Stimulated activated CD8-positive, alpha-beta memory T cell treated with anti-CD3 and anti-CD28 coated beads, Interleukin-12 subunit alpha, Interleukin-12 subunit beta, amount 100 ng/mL, for 4 hours (primary cell): ENCODE results near the gene LHFPL3.
"Not testable (repeated sequence)": the region's sequence is repeated elsewhere in the genome, so short reads cannot be mapped to it uniquely, and the experiment has no call there.

Experiments used
- DNase-seq: peaks from one replicate; pipeline ENCODE4 v3.0.0-alpha.2; 2020; ENCODE audit warnings: low read depth

The LHFPL3 gene

GRCh38 chr7:104695563-104695962 lies 367.2 kb downstream of the LHFPL3 start:
- no peak for DNase-seq

GRCh38 chr7:104700336-104700735 lies 371.9 kb downstream of the LHFPL3 start:
- no peak for DNase-seq

GRCh38 chr7:104721027-104721426 lies 392.6 kb downstream of the LHFPL3 start:
- DNase-seq, result not testable (repeated sequence)

- DNase-seq, result no peak
These were observed 394.6 kb downstream of the LHFPL3 start for GRCh38 chr7:104723001-104723400.

GRCh38 chr7:104758504-104758903 lies 430.1 kb downstream of the LHFPL3 start:
- DNase-seq, result no peak

- no peak for DNase-seq
These were observed 433.5 kb downstream of the LHFPL3 start for GRCh38 chr7:104761892-104762291.

- no peak for DNase-seq
These were observed 438.7 kb downstream of the LHFPL3 start for GRCh38 chr7:104767113-104767512.

- DNase-seq, result no peak
These were observed 439.6 kb downstream of the LHFPL3 start for GRCh38 chr7:104767826-104768536.

GRCh38 chr7:104772405-104773345 lies 444.3 kb downstream of the LHFPL3 start:
- DNase-seq, result no peak

- no peak for DNase-seq
These were observed 445.4 kb downstream of the LHFPL3 start for GRCh38 chr7:104773796-104774195.

- no peak for DNase-seq
These were observed 447.1 kb downstream of the LHFPL3 start for GRCh38 chr7:104775531-104775930.

- DNase-seq, result no peak
These were observed 448.9 kb downstream of the LHFPL3 start for GRCh38 chr7:104777301-104777800.

- no peak for DNase-seq
These were observed 451.5 kb downstream of the LHFPL3 start for GRCh38 chr7:104779888-104780287.

- DNase-seq, result no peak
These were observed 456.3 kb downstream of the LHFPL3 start for GRCh38 chr7:104784686-104785085.

- DNase-seq, result no peak
These were observed 461.4 kb downstream of the LHFPL3 start for GRCh38 chr7:104789780-104790179.

GRCh38 chr7:104790440-104790839 lies 462.0 kb downstream of the LHFPL3 start:
- no peak for DNase-seq

GRCh38 chr7:104791080-104791479 lies 462.7 kb downstream of the LHFPL3 start:
- DNase-seq, result no peak

GRCh38 chr7:104793066-104793465 lies 464.7 kb downstream of the LHFPL3 start:
- no peak for DNase-seq

GRCh38 chr7:104794154-104794553 lies 465.8 kb downstream of the LHFPL3 start:
- no peak for DNase-seq

GRCh38 chr7:104794589-104794988 lies 466.2 kb downstream of the LHFPL3 start:
- DNase-seq, result no peak

- no peak for DNase-seq
These were observed 466.7 kb downstream of the LHFPL3 start for GRCh38 chr7:104795086-104795485.

- no peak for DNase-seq
These were observed 467.4 kb downstream of the LHFPL3 start for GRCh38 chr7:104795616-104796398.
